HG02798 (cell line): Measurements from ENCODE around the gene PDLIM5.
"Not testable (repeated sequence)": the region's sequence is repeated elsewhere in the genome, so short reads cannot be mapped to it uniquely, and the experiment has no call there.

ENCODE experiments used
- ATAC-seq: cut with Tn5 transposase; IDR thresholded peaks from one replicate; pipeline ENCODE4 v1.9.1; 2021; ENCODE audit warnings: mild to moderate bottlenecking; ENCODE audit not compliant: unreplicated experiment, poor library complexity

The PDLIM5 gene

GRCh38 chr4:94629837-94630236, 178.1 kb downstream of the PDLIM5 start:
- no peak for ATAC-seq

GRCh38 chr4:94634271-94634670, 182.5 kb downstream of the PDLIM5 start:
- ATAC-seq = no peak

- ATAC-seq = no peak
Observed at GRCh38 chr4:94635177-94635576, 183.4 kb downstream of the PDLIM5 start.

- ATAC-seq = no peak
Observed at GRCh38 chr4:94636004-94636403, 184.3 kb downstream of the PDLIM5 start.

- no peak for ATAC-seq
Observed at GRCh38 chr4:94639298-94639697, 187.6 kb downstream of the PDLIM5 start.

- ATAC-seq = no peak
Observed at GRCh38 chr4:94640151-94640550, 188.4 kb downstream of the PDLIM5 start.

GRCh38 chr4:94641702-94642560, 190.2 kb downstream of the PDLIM5 start:
- no peak for ATAC-seq

GRCh38 chr4:94642561-94642866, 190.8 kb downstream of the PDLIM5 start:
- ATAC-seq = no peak

GRCh38 chr4:94648699-94649098, 197.0 kb downstream of the PDLIM5 start:
- ATAC-seq = no peak

GRCh38 chr4:94649381-94650133, 197.8 kb downstream of the PDLIM5 start:
- ATAC-seq = no peak

- ATAC-seq = no peak
Observed at GRCh38 chr4:94650134-94650495, 198.4 kb downstream of the PDLIM5 start.

GRCh38 chr4:94650690-94651089, 198.9 kb downstream of the PDLIM5 start:
- no peak for ATAC-seq

GRCh38 chr4:94653095-94653649, 201.4 kb downstream of the PDLIM5 start:
- ATAC-seq = no peak

- no peak for ATAC-seq
Observed at GRCh38 chr4:94653984-94654609, 202.4 kb downstream of the PDLIM5 start.

GRCh38 chr4:94654714-94655113, 203.0 kb downstream of the PDLIM5 start:
- no peak for ATAC-seq

GRCh38 chr4:94660614-94661013, 208.9 kb downstream of the PDLIM5 start:
- ATAC-seq = no peak

- not testable (repeated sequence) for ATAC-seq
Observed at GRCh38 chr4:94665021-94665420, 213.3 kb downstream of the PDLIM5 start.

GRCh38 chr4:94665500-94666404, 214.0 kb downstream of the PDLIM5 start:
- no peak for ATAC-seq

GRCh38 chr4:94668724-94669123, 217.0 kb downstream of the PDLIM5 start:
- ATAC-seq = no peak
